K562 (cell line): ENCODE measurements around the gene PCDH1. TPM values are rescaled to one million over a fixed set of nuclear protein-coding genes. Genes with fewer than 3 reads are reported as not detected.

Source experiments
- ATF6 ChIP-seq: sonication (generic); formaldehyde crosslinking; IDR thresholded peaks from 2 replicates; pipeline ENCODE4 v1.4.0; 2020; ENCODE audit warnings: mild to moderate bottlenecking, missing genetic modification reagents
- CBFA2T2 ChIP-seq: fragments of 450-650 bp; conservative IDR thresholded peaks from 2 replicates; pipeline ENCODE4 v1.6.1; 2017; ENCODE audit warnings: mild to moderate bottlenecking
- CHCHD3 ChIP-seq: fragments of 250-450 bp; sonication (Bioruptor Pico); IDR thresholded peaks from 2 replicates; pipeline ENCODE4 v2.1.2; 2022; ENCODE audit warnings: mild to moderate bottlenecking
- ETS2 ChIP-seq: IDR thresholded peaks from 2 replicates; pipeline ENCODE4 v1.6.1; 2016; ENCODE audit warnings: borderline replicate concordance, missing genetic modification characterization, mild to moderate bottlenecking, moderate library complexity, missing compliant biosample characterization; ENCODE audit not compliant: poor library complexity, severe bottlenecking
- ETV1 ChIP-seq: fragments of 450-650 bp; conservative IDR thresholded peaks from 2 replicates; pipeline ENCODE4 v1.6.1; 2016; ENCODE audit warnings: missing genetic modification characterization, control low read depth, low read depth, missing compliant biosample characterization
- HDAC1 ChIP-seq, 2 experiments: fragments of 450-650 bp; IDR thresholded peaks; 2 replicates each; pipeline ENCODE4 v1.6.1; 2016 to 2017; ENCODE audit warnings: inconsistent platforms in 1 of 2, mild to moderate bottlenecking in 1 of 2, moderate library complexity in 1 of 2
- HMGN3 ChIP-seq: IDR thresholded peaks from 2 replicates; pipeline ENCODE4 v1.6.1; 2011; ENCODE audit warnings: borderline replicate concordance, low read depth, mild to moderate bottlenecking, mixed read lengths, low read length; ENCODE audit not compliant: insufficient read length; ENCODE audit errors: extremely low read depth
- HSF4 ChIP-seq: fragments of 250-450 bp; sonication (Bioruptor Pico); IDR thresholded peaks from 2 replicates; pipeline ENCODE4 v2.1.2; 2022; ENCODE audit warnings: mild to moderate bottlenecking, moderate library complexity, borderline replicate concordance
- KAT2B ChIP-seq: IDR thresholded peaks from one replicate; pipeline ENCODE4 v1.6.1; 2012; ENCODE audit warnings: low read depth, mild to moderate bottlenecking, control low read depth, inconsistent platforms, low read length, moderate library complexity
- KDM1A ChIP-seq, 2 experiments: fragments of 450-650 bp; IDR thresholded peaks; 2 replicates each; pipeline ENCODE4 v1.6.1; 2016; ENCODE audit warnings: mild to moderate bottlenecking in 2 of 2
- MCM2 ChIP-seq: fragments of 450-650 bp; IDR thresholded peaks from 2 replicates; pipeline ENCODE4 v1.6.1; 2017; ENCODE audit warnings: low read depth, mild to moderate bottlenecking
- MEF2D ChIP-seq: conservative IDR thresholded peaks from 2 replicates; pipeline ENCODE4 v1.6.1; 2016; ENCODE audit warnings: low read depth, missing genetic modification characterization, missing compliant biosample characterization
- POLR3G ChIP-seq: IDR thresholded peaks from 2 replicates; pipeline ENCODE4 v1.6.1; 2011; ENCODE audit not compliant: insufficient read length, insufficient replicate concordance; ENCODE audit errors: extremely low read depth
- SOX6 ChIP-seq: fragments of 450-650 bp; IDR thresholded peaks from 2 replicates; pipeline ENCODE4 v1.6.1; 2014; ENCODE audit warnings: mild to moderate bottlenecking
- SRSF9 ChIP-seq: fragments of 200-400 bp; formaldehyde crosslinking; IDR thresholded peaks from 2 replicates; pipeline ENCODE4 v1.6.1; 2017; ENCODE audit warnings: low read depth, low read length, borderline replicate concordance
- TAF9B ChIP-seq: fragments of 450-650 bp; IDR thresholded peaks from 2 replicates; pipeline ENCODE4 v1.6.1; 2018; ENCODE audit warnings: mild to moderate bottlenecking; ENCODE audit not compliant: partially characterized antibody
- ZNF124 ChIP-seq: sonication (generic); formaldehyde crosslinking; IDR thresholded peaks from 2 replicates; pipeline ENCODE4 v1.8.1; 2022; ENCODE audit warnings: missing genetic modification reagents
- ZNF274 ChIP-seq: IDR thresholded peaks from 2 replicates; pipeline ENCODE4 v1.6.1; 2011; ENCODE audit warnings: low read depth, mild to moderate bottlenecking, low read length, moderate library complexity, borderline replicate concordance
- ZNF584 ChIP-seq: fragments of 200-800 bp; sonication (Bioruptor generic); IDR thresholded peaks from 2 replicates; pipeline ENCODE4 v1.6.1; 2016; ENCODE audit warnings: low read depth, mild to moderate bottlenecking, missing genetic modification characterization, missing compliant biosample characterization
- ZNF707 ChIP-seq: fragments of 250-450 bp; sonication (Bioruptor Pico); conservative IDR thresholded peaks from 2 replicates; pipeline ENCODE4 v1.8.0; 2022; ENCODE audit warnings: inconsistent platforms, mild to moderate bottlenecking, moderate library complexity
- polyA plus RNA-seq, 8 experiments: library from polyadenylated mRNA; depleted of rRNA in 4 of 8; stranded (reverse) in 5 of 8; unstranded in 3 of 8; fragments of >200 nt; fragmentation: Nextera tagmentation in 2 of 8; fragmentation: Illumina TruSeq in 1 of 8; extraction: Ambion mirVana in 2 of 8; extraction: Trizol in 1 of 8; gene quantifications; 2 replicates each; pipeline versions ENCODE4 v1.2.1 to v1.2.3, GENCODE V29; 2011 to 2014; ENCODE audit warnings: inconsistent platforms in 1 of 8, missing spikeins in 1 of 8
- total RNA-seq, 7 experiments: library from RNA; depleted of rRNA in 6 of 7; stranded (reverse); fragments of >200 nt in 6 of 7; fragmentation: Illumina TruSeq in 2 of 7; extraction: Trizol in 2 of 7; gene quantifications; 2 replicates each; pipeline versions ENCODE4 v1.2.1 to v1.2.3, GENCODE V29; 2011 to 2021; ENCODE audit warnings: low replicate concordance in 1 of 7

The PCDH1 gene
- total and polyA plus RNA-seq, 9 of the 15 experiments (the other 6 are each of a cell fraction or from before 2014, with no cell fraction given) = 0.11 to 3.6 (median 1.9) TPM; not detected in 1

GRCh38 chr5:141878711-141879425 lies 658 bp upstream of the PCDH1 start (continued):
- TF ChIP-seq ETS2 (tag) (no peak), ZNF274 (no peak), SOX6 (peak; percentile 28; the same call in 1 of the 2 replicates), ETV1 (tag) (no peak), ZNF584 (no peak), HMGN3 (peak; percentile 25), SRSF9 (no peak), MEF2D (no peak), HDAC1 (IDR thresholded peaks at IDR 0.05) (no peak), KAT2B (no peak), ZNF707 (CRISPR knock-in tag) (no peak), KDM1A (IDR thresholded peaks at IDR 0.05) (0 out of 4 replicates have a peak, but pooled peaks of 1 of the 2 experiments have one; percentile 17), POLR3G (no peak), ATF6 (no peak), ZNF124 (no peak), CHCHD3 (CRISPR knock-in tag) (no peak), MCM2 (no peak), TAF9B (no peak), HSF4 (CRISPR knock-in tag) (no peak), CBFA2T2 (no peak)
